Fibroblast of mammary gland (primary cell): ENCODE data around the gene MGAT5.

ENCODE experiments used
- DNase-seq: peaks from one replicate; pipeline ENCODE4 v3.0.0-alpha.2; 2010; ENCODE audit warnings: low read depth
- H3K4me3 ChIP-seq: 2 replicates; pipeline ENCODE4 v1.5.1; 2011; ENCODE audit warnings: low read depth, mild to moderate bottlenecking, low read length, moderate library complexity; ENCODE audit not compliant: control insufficient read depth
- CTCF ChIP-seq: conservative IDR thresholded peaks from 2 replicates; pipeline ENCODE4 v1.5.1; 2011; ENCODE audit warnings: low read depth, low read length, inconsistent platforms; ENCODE audit not compliant: control insufficient read depth, insufficient read depth

The MGAT5 gene

DNA sequence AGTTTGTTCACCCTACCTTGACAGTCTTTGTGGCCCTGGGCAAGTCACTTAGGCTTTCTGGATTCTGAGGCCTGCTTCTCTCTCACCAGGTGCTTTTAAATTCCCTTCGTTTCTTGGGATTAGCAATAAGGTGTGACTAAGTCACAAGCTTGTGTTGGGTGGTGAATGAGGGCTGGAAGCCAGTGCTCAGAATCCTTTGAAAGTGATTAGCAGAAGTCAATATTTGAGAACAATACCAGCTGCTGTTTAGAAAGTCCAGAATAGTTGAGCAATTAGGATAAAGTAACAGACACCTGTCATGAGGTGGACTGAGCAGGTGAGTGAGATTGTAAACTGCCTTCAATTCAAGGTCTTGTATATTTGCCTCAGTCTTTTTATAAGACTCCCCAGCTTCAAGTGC is 19.3 kb upstream of the MGAT5 start:
- DNase-seq: no peak
- H3K4me3 ChIP-seq: no peak overlapping the region
- no peak for TF ChIP-seq CTCF

GRCh38 chr2:134235510-134236144 is 18.2 kb upstream of the MGAT5 start:
- H3K4me3 ChIP-seq: no peak overlapping the region
- TF ChIP-seq CTCF: no peak
- no peak for DNase-seq

DNA sequence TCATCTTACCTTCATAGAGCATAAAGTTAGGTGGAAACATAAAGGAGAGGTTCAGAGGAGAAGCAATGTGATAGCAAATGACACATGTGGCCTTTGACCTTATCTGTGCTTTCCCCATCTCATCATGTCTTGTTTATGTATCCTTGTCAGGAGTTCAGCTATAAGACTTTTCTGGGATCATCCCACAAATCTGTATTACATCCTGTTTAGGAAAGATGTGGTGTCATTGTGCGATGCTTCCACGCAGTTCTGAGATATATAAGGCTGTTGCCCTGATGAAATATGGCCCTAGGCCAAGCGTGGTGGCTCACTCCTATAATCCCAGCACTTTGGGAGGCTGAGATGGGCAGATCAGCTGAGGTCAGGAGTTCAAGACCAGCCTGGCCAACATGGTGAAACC is 15.5 kb upstream of the MGAT5 start:
- no peak overlapping the region for H3K4me3 ChIP-seq
- no peak for TF ChIP-seq CTCF
- DNase-seq: peak; percentile 46

GRCh38 chr2:134240061-134240460 is 13.8 kb upstream of the MGAT5 start:
- no peak for DNase-seq
- no peak for TF ChIP-seq CTCF

GRCh38 chr2:134241911-134242310 is 12.0 kb upstream of the MGAT5 start:
- TF ChIP-seq CTCF: no peak
- DNase-seq: no peak
- no peak overlapping the region for H3K4me3 ChIP-seq

More at GRCh38 chr2:134240061-134240460, 13.8 kb upstream of the MGAT5 start:
- H3K4me3 ChIP-seq: no peak overlapping the region

- no peak overlapping the region for H3K4me3 ChIP-seq
- DNase-seq: no peak
- TF ChIP-seq CTCF: no peak
These were observed 10.6 kb upstream of the MGAT5 start for GRCh38 chr2:134243244-134243643.

GRCh38 chr2:134244086-134244485 is 9.8 kb upstream of the MGAT5 start:
- TF ChIP-seq CTCF: no peak
- no peak overlapping the region for H3K4me3 ChIP-seq
- DNase-seq: peak; percentile 59
